GM12878 (cell line): ENCODE results near the gene MPP2. TPM values are rescaled to one million over a fixed set of nuclear protein-coding genes. Genes with fewer than 3 reads are reported as not detected.

Source experiments
- ATAC-seq: fragments of 200-7000 bp; cut with Tn5 transposase; 3 replicates; pipeline ENCODE4 v1.9.1; 2020; ENCODE audit warnings: mild to moderate bottlenecking, moderate library complexity
- BruUV-seq: library from RNA; stranded (reverse); fragments of 400-500 nt; replicated peaks from 2 replicates; lab custom pipeline; 2021; lab: Mats Ljungman, UMichigan
- CTCF ChIA-PET: fragments of 300-600 bp; sonication (Branson Sonifier 250); formaldehyde crosslinking; extraction: SDS; loops from one replicate; lab custom pipeline; 2021; ENCODE audit warnings: inconsistent platforms; lab: Yijun Ruan, JAX
- POLR2A ChIA-PET: fragments of 350-600 bp; formaldehyde crosslinking; extraction: SDS; loops from one replicate; lab custom pipeline; 2021; ENCODE audit warnings: inconsistent platforms; lab: Charles Lee
- RAD21 ChIA-PET: fragments of 300-600 bp; sonication (Branson Sonifier 250); formaldehyde crosslinking; loops from one replicate; lab custom pipeline; 2023; ENCODE audit warnings: antibody characterized with exemption; ENCODE audit not compliant: unreplicated experiment; lab: Charles Lee
- SMC1A ChIA-PET: fragments of 300-600 bp; sonication (Branson Sonifier 250); formaldehyde crosslinking; loops from one replicate; lab custom pipeline; 2023; ENCODE audit not compliant: unreplicated experiment, uncharacterized antibody; lab: Charles Lee
- DNase-seq: peaks from one replicate; pipeline ENCODE4 v3.0.0-alpha.2; 2011; ENCODE audit warnings: low read depth, low spot score
- FAIRE-seq: peaks from 3 replicates; lab custom pipeline; 2011; peaks lifted over from hg19 to GRCh38; lab: Jason Lieb, UNC
- H2AFZ ChIP-seq: 2 replicates; pipeline ENCODE4 v1.6.0; 2011; ENCODE audit warnings: low read depth, low read length, control low read depth; ENCODE audit not compliant: control insufficient read depth
- H3K27ac ChIP-seq: 2 replicates; pipeline ENCODE4 v1.5.1; 2011; ENCODE audit warnings: control low read depth; ENCODE audit not compliant: control insufficient read depth, insufficient read depth
- H3K27me3 ChIP-seq, 2 experiments: replicated peaks in 1 of 2; 2 replicates each; pipeline versions ENCODE4 v1.6.0 to v1.6.1; 2011; ENCODE audit warnings: low read length in 1 of 2; ENCODE audit not compliant: control insufficient read depth in 2 of 2, insufficient read depth in 2 of 2
- H3K36me3 ChIP-seq, 2 experiments: 2 replicates each; pipeline ENCODE4 v1.5.1; 2011; ENCODE audit warnings: low read length in 1 of 2; ENCODE audit not compliant: control insufficient read depth in 2 of 2, insufficient read depth in 2 of 2
- H3K4me1 ChIP-seq: 2 replicates; pipeline ENCODE4 v1.6.1; 2011; ENCODE audit warnings: mild to moderate bottlenecking, low read length, moderate library complexity, mixed read lengths; ENCODE audit not compliant: control insufficient read depth, insufficient read depth
- H3K4me2 ChIP-seq: 2 replicates; pipeline ENCODE4 v1.6.0; 2011; ENCODE audit warnings: control low read depth; ENCODE audit not compliant: control insufficient read depth, insufficient read depth
- H3K4me3 ChIP-seq: fragments of 200-600 bp; sonication (generic); 2 replicates; pipeline ENCODE4 v1.5.1; 2016
- H3K79me2 ChIP-seq: 2 replicates; pipeline ENCODE4 v1.6.0; 2011; ENCODE audit warnings: low read length; ENCODE audit not compliant: control insufficient read depth, insufficient read depth
- H3K9ac ChIP-seq: 2 replicates; pipeline ENCODE4 v1.8.0; 2011; ENCODE audit warnings: low read length, control low read depth, mixed read lengths; ENCODE audit not compliant: control insufficient read depth, insufficient read depth
- H3K9me3 ChIP-seq: replicated peaks from 3 replicates; pipeline ENCODE4 v1.5.1; 2011; ENCODE audit warnings: mild to moderate bottlenecking, low read length; ENCODE audit not compliant: control insufficient read depth, insufficient read depth
- H4K20me1 ChIP-seq: 2 replicates; pipeline ENCODE4 v1.6.0; 2011; ENCODE audit not compliant: control insufficient read depth, insufficient read depth
- CTCF ChIP-seq, 3 experiments: IDR thresholded peaks in 2 of 3; conservative IDR thresholded peaks in 1 of 3; 2 replicates each; pipeline ENCODE4 v1.5.1; 2011; ENCODE audit warnings: low read depth in 3 of 3, low read length in 3 of 3, mild to moderate bottlenecking in 3 of 3, control low read depth in 2 of 3, moderate library complexity in 2 of 3, inconsistent platforms in 1 of 3, mixed read lengths in 1 of 3; ENCODE audit not compliant: control insufficient read depth in 2 of 3, insufficient read depth in 1 of 3; ENCODE audit errors: extremely low read depth in 1 of 3
- POLR2AphosphoS5 ChIP-seq: IDR thresholded peaks from 2 replicates; pipeline ENCODE4 v1.6.1; 2011; ENCODE audit warnings: mild to moderate bottlenecking, low read length, inconsistent platforms
- RAD21 ChIP-seq: IDR thresholded peaks from 2 replicates; pipeline ENCODE4 v1.6.1; 2011; ENCODE audit warnings: mild to moderate bottlenecking, low read depth, low read length, moderate library complexity; ENCODE audit not compliant: insufficient read depth
- SKIL ChIP-seq: fragments of 450-650 bp; IDR thresholded peaks from 2 replicates; pipeline ENCODE4 v1.6.1; 2017; ENCODE audit warnings: mild to moderate bottlenecking, low read depth, inconsistent platforms; ENCODE audit not compliant: poor library complexity, severe bottlenecking
- SMC3 ChIP-seq: IDR thresholded peaks from 2 replicates; pipeline ENCODE4 v1.6.1; 2011; ENCODE audit warnings: low read length, improper control_type of control experiment, borderline replicate concordance
- WGBS: methylation state at CpG from one replicate; pipeline ENCODE4 v1.1.6; 2016; ENCODE audit warnings: low lambda C conversion rate; ENCODE audit not compliant: insufficient replicate concordance, insufficient coverage; ENCODE audit errors: missing lambda C conversion rate; 5-methylcytosine and 5-hydroxymethylcytosine counted together
- in situ Hi-C: fragments of 300-500 bp; cut with MboI; formaldehyde crosslinking; loops from 9 replicates; pipeline ENCODE4 v1.14.3; 2018; ENCODE audit warnings: mixed read lengths
- intact Hi-C: fragments of 100-400 bp; cut with micrococcal nuclease; formaldehyde crosslinking; loops from one replicate; pipeline ENCODE4 v1.14.2; 2022; ENCODE audit not compliant: unreplicated experiment
- polyA plus RNA-seq, 11 experiments: library from polyadenylated mRNA; depleted of rRNA in 4 of 11; unstranded in 6 of 11; stranded (reverse) in 5 of 11; fragments of >200 nt; fragmentation: Nextera tagmentation in 4 of 11; fragmentation: Illumina TruSeq in 1 of 11; extraction: Ambion mirVana in 4 of 11; extraction: Trizol in 1 of 11; gene quantifications; 1 replicate in 1 of 11; 2 replicates in 10 of 11; pipeline versions ENCODE4 v1.2.1 to v1.2.3, GENCODE V29; 2011 to 2016; ENCODE audit warnings: inconsistent platforms in 2 of 11, missing spikeins in 2 of 11, low read depth in 1 of 11
- total RNA-seq, 4 experiments: library from RNA; depleted of rRNA in 3 of 4; stranded (reverse); fragments of >200 nt in 3 of 4; fragmentation: Illumina TruSeq in 1 of 4; extraction: Trizol in 1 of 4; gene quantifications; 2 replicates each; pipeline versions ENCODE4 v1.2.1 to v1.2.3, GENCODE V29; 2013 to 2021

Gene MPP2
- total and polyA plus RNA-seq, 10 of the 15 experiments (the other 5 are each of a cell fraction or from before 2014, with no cell fraction given): 0.02 to 0.23 (median 0.15) TPM; not detected in 2

- no peak for TF ChIP-seq SKIL
Observed at GRCh38 chr17:43942051-43942685, 34.8 kb upstream of the MPP2 start, which contains the start of gene PPY (continued).

GRCh38 chr17:43940630-43941029 lies 33.3 kb upstream of the MPP2 start:
- SMC1A ChIA-PET: no interaction called here
- no peak overlapping the region for H3K4me2 ChIP-seq
- RAD21 ChIA-PET: no interaction called here
- intact Hi-C loops: no loop called here
- BruUV-seq: no TSS peak
- WGBS: 35% methylated on average over 7 of the region's 7 CpGs
- H3K4me3 ChIP-seq: no peak overlapping the region
- DNase-seq: no peak
- no peaks in the 10 kb centered on the region for H3K9me3 ChIP-seq
- TF ChIP-seq CTCF (IDR thresholded peaks at IDR 0.05 in 2 of 3, conservative IDR thresholded peaks at IDR 0.05 in 1 of 3; ENCODE audit: control insufficient read depth in 2 of 3, extremely low read depth in 1 of 3, insufficient read depth in 1 of 3, low read depth in 3 of 3, low read length in 3 of 3) (peak; percentile 37 to 59 (median 43); a peak in 5 of 6 replicates), SMC3 (peak; percentile 27; the same call in 1 of the 2 replicates), POLR2AphosphoS5 (no peak), RAD21 (peak; percentile 41)
- TF ChIP-seq, all 136 proteins: peak for 3
- H3K79me2 ChIP-seq: no peaks in the 10 kb centered on the region
- H3K27me3 ChIP-seq: no peaks in the 10 kb centered on the region; a peak in 1 of 4 replicates
- in situ Hi-C loops: loop anchor here (5.0 kb wide), 3 partner anchors 52 to 227 kb away; no protein-coding TSS in a partner anchor
- CTCF ChIA-PET: interaction anchor here (0.5 to 0.9 kb wide), 2 partner anchors 100 to 110 kb away, joined by 3 to 4 read pairs; no protein-coding TSS in a partner anchor
- no peak overlapping the region for H2AFZ ChIP-seq
- no peaks in the 10 kb centered on the region for H3K36me3 ChIP-seq
- H4K20me1 ChIP-seq: no peaks in the 10 kb centered on the region
- no peak for FAIRE-seq
- POLR2A ChIA-PET: interaction anchor here (0.5 kb wide), 1 partner anchor 19 kb away, joined by 5 read pairs; no protein-coding TSS in a partner anchor
- no peak overlapping the region for H3K27ac ChIP-seq
- no peak overlapping the region for H3K9ac ChIP-seq
- ATAC-seq: peak; percentile 50
- H3K4me1 ChIP-seq: no peaks in the 10 kb centered on the region
